ENCODE measurements around the gene HSF4.
A peak's percentile ranks its signal among the peaks of the same experiment; 100 is the strongest.

Gene HSF4

GRCh38 chr16:67173323-67173722 is 8.8 kb downstream of the HSF4 start:
- no peaks in the 10 kb centered on the region for H3K9me3 ChIP-seq (ENCODE audit: insufficient read depth, low read depth, low read length)
- no peak overlapping the region for H3K27ac ChIP-seq (ENCODE audit: low read length)
- H3K4me1 ChIP-seq (ENCODE audit: insufficient read depth, low read length): peaks cover 13% of the 10 kb centered on the region
- H3K4me3 ChIP-seq (ENCODE audit: low read length): peak overlapping the region; percentile 66; the same call in 1 of the 2 replicates
- no peaks in the 10 kb centered on the region for H3K36me3 ChIP-seq (ENCODE audit: insufficient read depth, low read depth, low read length)
- H3K9ac ChIP-seq (ENCODE audit: low read depth, low read length): no peak overlapping the region
- H3K27me3 ChIP-seq (ENCODE audit: insufficient read depth, low read length): peaks cover 95% of the 10 kb centered on the region

- Histone ChIP-seq H3K9me3 (ENCODE audit: insufficient read depth, low read depth, low read length) (no peaks in the 10 kb centered on the region), H3K4me1 (ENCODE audit: insufficient read depth, low read length) (peaks cover 13% of the 10 kb centered on the region), H3K9ac (ENCODE audit: low read depth, low read length) (no peak overlapping the region), H3K27me3 (ENCODE audit: insufficient read depth, low read length) (peaks cover 95% of the 10 kb centered on the region), H3K36me3 (ENCODE audit: insufficient read depth, low read depth, low read length) (no peaks in the 10 kb centered on the region), H3K27ac (ENCODE audit: low read length) (no peak overlapping the region), H3K4me3 (ENCODE audit: low read length) (peak overlapping the region; percentile 66)
Measured at GRCh38 chr16:67173808-67174705, 9.5 kb downstream of the HSF4 start.

GRCh38 chr16:67174706-67175231 is 10.2 kb downstream of the HSF4 start:
- Histone ChIP-seq H3K4me3 (ENCODE audit: low read length) (peak overlapping the region; percentile 66; the same call in 1 of the 2 replicates), H3K27ac (ENCODE audit: low read length) (no peak overlapping the region), H3K36me3 (ENCODE audit: insufficient read depth, low read depth, low read length) (no peaks in the 10 kb centered on the region), H3K9me3 (ENCODE audit: insufficient read depth, low read depth, low read length) (no peaks in the 10 kb centered on the region), H3K4me1 (ENCODE audit: insufficient read depth, low read length) (peaks cover 13% of the 10 kb centered on the region), H3K27me3 (ENCODE audit: insufficient read depth, low read length) (peaks cover 93% of the 10 kb centered on the region), H3K9ac (ENCODE audit: low read depth, low read length) (no peak overlapping the region)

GRCh38 chr16:67176662-67177061 is 12.1 kb downstream of the HSF4 start:
- no peaks in the 10 kb centered on the region for H3K9me3 ChIP-seq (ENCODE audit: insufficient read depth, low read depth, low read length)
- peaks cover 9% of the 10 kb centered on the region; the same call in 1 of the 2 replicates for H3K4me1 ChIP-seq (ENCODE audit: insufficient read depth, low read length)
- H3K9ac ChIP-seq (ENCODE audit: low read depth, low read length): no peak overlapping the region
- H3K36me3 ChIP-seq (ENCODE audit: insufficient read depth, low read depth, low read length): no peaks in the 10 kb centered on the region
- H3K27ac ChIP-seq (ENCODE audit: low read length): no peak overlapping the region
- peaks cover 77% of the 10 kb centered on the region for H3K27me3 ChIP-seq (ENCODE audit: insufficient read depth, low read length)
- no peak overlapping the region for H3K4me3 ChIP-seq (ENCODE audit: low read length)

GRCh38 chr16:67177743-67178699 is 13.5 kb downstream of the HSF4 start:
- Histone ChIP-seq H3K9me3 (ENCODE audit: insufficient read depth, low read depth, low read length) (no peaks in the 10 kb centered on the region), H3K4me1 (ENCODE audit: insufficient read depth, low read length) (peaks cover 9% of the 10 kb centered on the region; the same call in 1 of the 2 replicates), H3K4me3 (ENCODE audit: low read length) (peak overlapping the region; percentile 64), H3K36me3 (ENCODE audit: insufficient read depth, low read depth, low read length) (no peaks in the 10 kb centered on the region), H3K9ac (ENCODE audit: low read depth, low read length) (no peak overlapping the region; the same call in 1 of the 2 replicates), H3K27ac (ENCODE audit: low read length) (no peak overlapping the region), H3K27me3 (ENCODE audit: insufficient read depth, low read length) (peaks cover 63% of the 10 kb centered on the region)

GRCh38 chr16:67179421-67180080 is 15.0 kb downstream of the HSF4 start:
- H3K4me1 ChIP-seq (ENCODE audit: insufficient read depth, low read length): peaks cover 4% of the 10 kb centered on the region; the same call in 1 of the 2 replicates
- no peak overlapping the region for H3K4me3 ChIP-seq (ENCODE audit: low read length)
- no peak overlapping the region for H3K9ac ChIP-seq (ENCODE audit: low read depth, low read length)
- H3K27me3 ChIP-seq (ENCODE audit: insufficient read depth, low read length): peaks cover 54% of the 10 kb centered on the region
- H3K27ac ChIP-seq (ENCODE audit: low read length): no peak overlapping the region
- no peaks in the 10 kb centered on the region for H3K9me3 ChIP-seq (ENCODE audit: insufficient read depth, low read depth, low read length)
- H3K36me3 ChIP-seq (ENCODE audit: insufficient read depth, low read depth, low read length): no peaks in the 10 kb centered on the region

GRCh38 chr16:67180166-67180565 is 15.6 kb downstream of the HSF4 start:
- Histone ChIP-seq H3K9ac (ENCODE audit: low read depth, low read length) (no peak overlapping the region), H3K27ac (ENCODE audit: low read length) (no peak overlapping the region), H3K36me3 (ENCODE audit: insufficient read depth, low read depth, low read length) (no peaks in the 10 kb centered on the region), H3K9me3 (ENCODE audit: insufficient read depth, low read depth, low read length) (no peaks in the 10 kb centered on the region), H3K4me1 (ENCODE audit: insufficient read depth, low read length) (peaks cover 4% of the 10 kb centered on the region; the same call in 1 of the 2 replicates), H3K27me3 (ENCODE audit: insufficient read depth, low read length) (peaks cover 54% of the 10 kb centered on the region), H3K4me3 (ENCODE audit: low read length) (no peak overlapping the region)

- H3K27me3 ChIP-seq (ENCODE audit: insufficient read depth, low read length): peaks cover 54% of the 10 kb centered on the region
- no peak overlapping the region for H3K27ac ChIP-seq (ENCODE audit: low read length)
- H3K36me3 ChIP-seq (ENCODE audit: insufficient read depth, low read depth, low read length): no peaks in the 10 kb centered on the region
- no peak overlapping the region for H3K9ac ChIP-seq (ENCODE audit: low read depth, low read length)
- H3K4me1 ChIP-seq (ENCODE audit: insufficient read depth, low read length): peaks cover 4% of the 10 kb centered on the region; the same call in 1 of the 2 replicates
- no peaks in the 10 kb centered on the region for H3K9me3 ChIP-seq (ENCODE audit: insufficient read depth, low read depth, low read length)
- H3K4me3 ChIP-seq (ENCODE audit: low read length): no peak overlapping the region
Measured at GRCh38 chr16:67181346-67181745, 16.8 kb downstream of the HSF4 start.

- H3K27me3 ChIP-seq (ENCODE audit: insufficient read depth, low read length): peaks cover 53% of the 10 kb centered on the region
- H3K4me3 ChIP-seq (ENCODE audit: low read length): no peak overlapping the region
- H3K27ac ChIP-seq (ENCODE audit: low read length): no peak overlapping the region
- H3K4me1 ChIP-seq (ENCODE audit: insufficient read depth, low read length): peaks cover 7% of the 10 kb centered on the region; the same call in 1 of the 2 replicates
- H3K9ac ChIP-seq (ENCODE audit: low read depth, low read length): no peak overlapping the region
- H3K36me3 ChIP-seq (ENCODE audit: insufficient read depth, low read depth, low read length): no peaks in the 10 kb centered on the region
- H3K9me3 ChIP-seq (ENCODE audit: insufficient read depth, low read depth, low read length): no peaks in the 10 kb centered on the region
Measured at GRCh38 chr16:67182288-67182687, 17.7 kb downstream of the HSF4 start.

- Histone ChIP-seq H3K4me3 (ENCODE audit: low read length) (peak overlapping the region; percentile 84), H3K9me3 (ENCODE audit: insufficient read depth, low read depth, low read length) (no peaks in the 10 kb centered on the region), H3K36me3 (ENCODE audit: insufficient read depth, low read depth, low read length) (no peaks in the 10 kb centered on the region), H3K9ac (ENCODE audit: low read depth, low read length) (peak overlapping the region; percentile 86; the same call in 1 of the 2 replicates), H3K27ac (ENCODE audit: low read length) (no peak overlapping the region), H3K27me3 (ENCODE audit: insufficient read depth, low read length) (peaks cover 46% of the 10 kb centered on the region), H3K4me1 (ENCODE audit: insufficient read depth, low read length) (peaks cover 3% of the 10 kb centered on the region; the same call in 1 of the 2 replicates)
Measured at GRCh38 chr16:67183284-67183626, 18.7 kb downstream of the HSF4 start.

All from iPS-20b (cell line).